Endothelial cell of umbilical vein (primary cell): ENCODE data around the gene FAM193B. TPM values are rescaled to one million over a fixed set of nuclear protein-coding genes. Genes with fewer than 3 reads are reported as not detected.
A peak's percentile ranks its signal among the peaks of the same experiment; 100 is the strongest.

ENCODE experiments used
- BruUV-seq: library from RNA; stranded (reverse); fragments of 400-500 nt; replicated peaks from 2 replicates; lab custom pipeline; 2021; lab: Mats Ljungman, UMichigan
- CTCF ChIA-PET: fragments of 300-600, 350-600 bp; sonication (Branson Sonifier 250); formaldehyde crosslinking; loops from one replicate; lab custom pipeline; 2021; ENCODE audit warnings: antibody characterized with exemption, inconsistent platforms; lab: Charles Lee
- POLR2A ChIA-PET: fragments of 300-600, 350-600 bp; sonication (Branson Sonifier 250); formaldehyde crosslinking; loops from one replicate; lab custom pipeline; 2021; ENCODE audit warnings: antibody characterized with exemption, inconsistent platforms; lab: Charles Lee
- DNase-seq: peaks from one replicate; pipeline ENCODE4 v3.0.0-alpha.2; 2011; ENCODE audit warnings: low read depth, low spot score
- FAIRE-seq: peaks from 2 replicates; lab custom pipeline; 2011; peaks lifted over from hg19 to GRCh38; lab: Jason Lieb, UNC
- H2AFZ ChIP-seq: 2 replicates; pipeline ENCODE4 v1.6.0; 2012; ENCODE audit warnings: low read depth, low read length, control low read depth, inconsistent platforms
- H3K27ac ChIP-seq: 2 replicates; pipeline ENCODE4 v1.5.1; 2011; ENCODE audit warnings: low read depth, mild to moderate bottlenecking, control low read depth, low read length, moderate library complexity; ENCODE audit not compliant: insufficient read depth
- H3K27me3 ChIP-seq, 2 experiments: 2 replicates each; pipeline versions ENCODE4 v1.6.0 to v1.6.1; 2011; ENCODE audit warnings: low read length in 2 of 2, mixed read lengths in 1 of 2; ENCODE audit not compliant: control insufficient read depth in 2 of 2, insufficient read depth in 2 of 2
- H3K36me3 ChIP-seq, 2 experiments: 2 replicates in 1 of 2; 3 replicates in 1 of 2; pipeline ENCODE4 v1.5.1; 2011; ENCODE audit warnings: low read length in 2 of 2, mild to moderate bottlenecking in 1 of 2, moderate library complexity in 1 of 2; ENCODE audit not compliant: control insufficient read depth in 2 of 2, insufficient read depth in 2 of 2; ENCODE audit errors: extremely low read depth in 1 of 2
- H3K4me1 ChIP-seq: 3 replicates; pipeline ENCODE4 v1.5.1; 2011; ENCODE audit warnings: mild to moderate bottlenecking, low read length; ENCODE audit not compliant: control insufficient read depth, insufficient read depth; ENCODE audit errors: extremely low read depth
- H3K4me2 ChIP-seq: 2 replicates; pipeline ENCODE4 v1.6.1; 2011; ENCODE audit warnings: low read length, control low read depth, mixed read lengths; ENCODE audit not compliant: insufficient read depth
- H3K4me3 ChIP-seq, 3 experiments: fragments of 200-600 bp in 1 of 3; sonication (generic), shearing (Covaris generic) in 1 of 3; replicated peaks in 1 of 3; 2 replicates each; pipeline ENCODE4 v1.5.1; 2011 to 2016; ENCODE audit warnings: control low read depth in 3 of 3, low read length in 3 of 3, mild to moderate bottlenecking in 2 of 3, inconsistent platforms in 1 of 3, low read depth in 1 of 3, moderate library complexity in 1 of 3; ENCODE audit not compliant: insufficient read depth in 1 of 3
- H3K79me2 ChIP-seq: 2 replicates; pipeline ENCODE4 v1.6.0; 2012; ENCODE audit warnings: low read length, inconsistent platforms; ENCODE audit not compliant: control insufficient read depth, insufficient read depth
- H3K9ac ChIP-seq: replicated peaks from 2 replicates; pipeline ENCODE3; 2011; ENCODE audit warnings: low read length, control low read depth; ENCODE audit not compliant: insufficient read depth; ENCODE audit errors: extremely low read depth
- H3K9me1 ChIP-seq: replicated peaks from 3 replicates; pipeline ENCODE4 v1.6.0; 2011; ENCODE audit warnings: mild to moderate bottlenecking, low read length; ENCODE audit not compliant: control insufficient read depth, insufficient read depth; ENCODE audit errors: extremely low read depth
- H3K9me3 ChIP-seq: replicated peaks from 2 replicates; pipeline ENCODE4 v1.5.1; 2012; ENCODE audit warnings: low read length, inconsistent platforms; ENCODE audit not compliant: control insufficient read depth, insufficient read depth
- H4K20me1 ChIP-seq: replicated peaks from 2 replicates; pipeline ENCODE3; 2011; ENCODE audit warnings: mild to moderate bottlenecking, low read length; ENCODE audit not compliant: control insufficient read depth, insufficient read depth; ENCODE audit errors: extremely low read depth
- CTCF ChIP-seq, 2 donors: IDR thresholded peaks; 1 replicate in 1 of 2; 2 replicates in 1 of 2; pipeline ENCODE4 v1.5.1; 2011; ENCODE audit warnings: low read length in 2 of 2, mild to moderate bottlenecking in 2 of 2, moderate library complexity in 2 of 2, control low read depth in 1 of 2, inconsistent platforms in 1 of 2, low read depth in 1 of 2; ENCODE audit not compliant: insufficient read depth in 1 of 2; ENCODE audit errors: extremely low read depth in 1 of 2
- EZH2 ChIP-seq: IDR thresholded peaks from 2 replicates; pipeline ENCODE4 v1.6.1; 2012; ENCODE audit warnings: borderline replicate concordance, low read depth, mild to moderate bottlenecking, moderate library complexity, low read length, inconsistent platforms; ENCODE audit not compliant: severe bottlenecking
- FOS ChIP-seq: IDR thresholded peaks from 2 replicates; pipeline ENCODE4 v1.6.1; 2011; ENCODE audit warnings: mild to moderate bottlenecking, low read length, moderate library complexity, borderline replicate concordance; ENCODE audit not compliant: insufficient read depth
- GATA2 ChIP-seq: IDR thresholded peaks from 2 replicates; pipeline ENCODE4 v1.7.0; 2011; ENCODE audit warnings: low read depth, mild to moderate bottlenecking, moderate library complexity, mixed read lengths, low read length; ENCODE audit not compliant: insufficient read length, insufficient read depth
- JUN ChIP-seq: IDR thresholded peaks from 2 replicates; pipeline ENCODE4 v1.6.1; 2011; ENCODE audit warnings: borderline replicate concordance, low read depth; ENCODE audit not compliant: insufficient read length, insufficient read depth
- MAX ChIP-seq: IDR thresholded peaks from 2 replicates; pipeline ENCODE4 v1.6.1; 2011; ENCODE audit not compliant: insufficient read depth, insufficient read length
- MYC ChIP-seq: IDR thresholded peaks from one replicate; pipeline ENCODE4 v1.6.1; 2011; ENCODE audit warnings: mild to moderate bottlenecking, low read depth, low read length
- POLR2A ChIP-seq: IDR thresholded peaks from 2 replicates; pipeline ENCODE4 v1.6.1; 2012; ENCODE audit warnings: low read depth, mild to moderate bottlenecking, control low read depth, low read length
- POLR2AphosphoS5 ChIP-seq: IDR thresholded peaks from 2 replicates; pipeline ENCODE4 v1.6.1; 2012; ENCODE audit warnings: low read depth, mild to moderate bottlenecking, control low read depth, low read length, moderate library complexity; ENCODE audit not compliant: insufficient read depth
- dilution Hi-C: fragments of 300-500 bp; cut with MboI; formaldehyde crosslinking; loops from one replicate; pipeline ENCODE4 v1.15.0; 2019; ENCODE audit warnings: low sequenced_read_pairs; ENCODE audit not compliant: extremely low pct_ligation_motif_present
- intact Hi-C: fragments of 100-400 bp; cut with micrococcal nuclease; formaldehyde crosslinking; loops from one replicate; pipeline ENCODE4 v1.10.0; 2022
- polyA plus RNA-seq, 4 experiments: library from polyadenylated mRNA; depleted of rRNA in 3 of 4; stranded (reverse) in 3 of 4; unstranded in 1 of 4; fragments of >200 nt; gene quantifications; 2 replicates each; pipeline versions ENCODE4 v1.2.1 to v1.2.3, GENCODE V29; 2011 to 2012; ENCODE audit warnings: missing spikeins in 1 of 4
- total RNA-seq: library from RNA; stranded (reverse); gene quantifications from 2 replicates; pipeline ENCODE4 v1.2.3, GENCODE V29; 2021

FAM193B gene
- total and polyA plus RNA-seq, 2 donors (not counting 3 experiments of a cell fraction or from before 2014, with no cell fraction given): 57.9 to 75.7 TPM

- Histone ChIP-seq H3K79me2 (peaks cover 46% of the 10 kb centered on the region), H3K4me1 (peaks cover 50% of the 10 kb centered on the region), H3K27me3 (no peaks in the 10 kb centered on the region), H3K9me1 (no peaks in the 10 kb centered on the region), H3K4me3 (no peak overlapping the region), H3K27ac (peak overlapping the region; percentile 93), H3K4me2 (no peak overlapping the region), H3K9ac (peak overlapping the region; percentile 93), H2AFZ (no peak overlapping the region), H3K9me3 (no peaks in the 10 kb centered on the region), H3K36me3 (peaks cover 16 to 30% of the 10 kb centered on the region in 2 experiments), H4K20me1 (no peaks in the 10 kb centered on the region)
- DNase-seq: no peak
- dilution Hi-C loops (no loop called here), intact Hi-C loops (loop anchor here (10.0 kb wide), 2 partner anchors 622 to 958 kb away; partner anchors contain the start of genes N4BP3 and RNF44)
- TF ChIP-seq POLR2A (peak; percentile 3), CTCF (IDR thresholded peaks at IDR 0.05; ENCODE audit: extremely low read depth in 1 of 2, insufficient read depth in 1 of 2, low read depth in 1 of 2, low read length in 2 of 2) (no peak)
- FAIRE-seq: no peak
- ChIA-PET CTCF (interaction anchor here (0.7 to 5.3 kb wide), 9 partner anchors 9 to 88 kb away, joined by 3 to 58 read pairs (median 4); partner anchors contain the start of gene DDX41), POLR2A (interaction anchor here (1.4 to 1.8 kb wide), 2 partner anchors 14 to 16 kb away, joined by 3 to 10 read pairs; no protein-coding TSS in a partner anchor)
- no TSS peak for BruUV-seq
Observed at GRCh38 chr5:177492841-177493240, 61.5 kb downstream of the FAM193B start.

GRCh38 chr5:177491983-177492746 lies 62.2 kb downstream of the FAM193B start:
- no TSS peak for BruUV-seq
- Histone ChIP-seq H3K36me3 (peaks cover 22 to 37% of the 10 kb centered on the region in 2 experiments), H3K79me2 (peaks cover 48% of the 10 kb centered on the region), H2AFZ (no peak overlapping the region), H3K9me1 (no peaks in the 10 kb centered on the region), H3K4me2 (no peak overlapping the region), H3K9me3 (no peaks in the 10 kb centered on the region), H3K4me1 (peaks cover 50% of the 10 kb centered on the region), H4K20me1 (no peaks in the 10 kb centered on the region), H3K27ac (peak overlapping the region; percentile 93), H3K27me3 (no peaks in the 10 kb centered on the region), H3K9ac (no peak overlapping the region), H3K4me3 (no peak overlapping the region)
- ChIA-PET POLR2A (interaction anchor here (1.4 kb wide), 1 partner anchor 14 kb away, joined by 3 read pairs; no protein-coding TSS in a partner anchor), CTCF (interaction anchor here (0.7 to 5.3 kb wide), 7 partner anchors 10 to 87 kb away, joined by 3 to 58 read pairs (median 4); partner anchors contain the start of gene DDX41)
- TF ChIP-seq CTCF (IDR thresholded peaks at IDR 0.05; ENCODE audit: extremely low read depth in 1 of 2, insufficient read depth in 1 of 2, low read depth in 1 of 2, low read length in 2 of 2) (no peak), MYC (no peak), FOS (no peak), POLR2AphosphoS5 (no peak), MAX (no peak), JUN (no peak), GATA2 (no peak), EZH2 (no peak), POLR2A (no peak)
- DNase-seq (no peak), FAIRE-seq (no peak)
- dilution Hi-C loops: no loop called here
- intact Hi-C loops: loop anchor here (1.0 to 10.0 kb wide), 3 partner anchors 9 to 957 kb away; partner anchors contain the start of genes N4BP3 and RNF44
